GM12875 (cell line): ENCODE results near the gene SLA2.

Source experiments
- H3K4me3 ChIP-seq: one replicate; pipeline ENCODE4 v1.5.1; 2011; ENCODE audit warnings: low read depth, low read length, control low read depth
- CTCF ChIP-seq: IDR thresholded peaks from 2 replicates; pipeline ENCODE4 v1.5.1; 2011; ENCODE audit warnings: low read depth, mild to moderate bottlenecking, control low read depth, inconsistent platforms, low read length, moderate library complexity, borderline replicate concordance; ENCODE audit not compliant: insufficient read depth

SLA2 gene

GRCh38 chr20:36599912-36600345 is 46.1 kb downstream of the SLA2 start:
- no peak for TF ChIP-seq CTCF
- H3K4me3 ChIP-seq = no peak overlapping the region

- TF ChIP-seq CTCF = no peak
- H3K4me3 ChIP-seq = no peak overlapping the region
These were observed 52.6 kb downstream of the SLA2 start for GRCh38 chr20:36593347-36593929.

GRCh38 chr20:36591854-36592641 is 53.9 kb downstream of the SLA2 start:
- no peak for TF ChIP-seq CTCF
- no peak overlapping the region for H3K4me3 ChIP-seq

- H3K4me3 ChIP-seq = no peak overlapping the region
- no peak for TF ChIP-seq CTCF
These were observed 54.7 kb downstream of the SLA2 start for GRCh38 chr20:36591281-36591680.

- no peak overlapping the region for H3K4me3 ChIP-seq
- TF ChIP-seq CTCF = no peak
These were observed 58.5 kb downstream of the SLA2 start for GRCh38 chr20:36587388-36588070.

- TF ChIP-seq CTCF = no peak
- no peak overlapping the region for H3K4me3 ChIP-seq
These were observed 60.4 kb downstream of the SLA2 start for GRCh38 chr20:36585410-36586125.
